SK-N-SH treated with all-trans-retinoic acid at 6 μM for 48 hours (cell line): ENCODE data around the gene BIRC5.
"Not testable (repeated sequence)": the region's sequence is repeated elsewhere in the genome, so short reads cannot be mapped to it uniquely, and the experiment has no call there.

ENCODE experiments used
- ATAC-seq: fragments of 200-7000 bp; cut with Tn5 transposase; 3 replicates; pipeline ENCODE4 v1.9.1; 2020; ENCODE audit warnings: mild to moderate bottlenecking, moderate library complexity
- ARNTL ChIP-seq: fragments of 450-650 bp; formaldehyde crosslinking; IDR thresholded peaks from 2 replicates; pipeline ENCODE4 v1.5.0; 2020; ENCODE audit warnings: low read depth, mild to moderate bottlenecking, moderate library complexity, borderline replicate concordance
- BACH2 ChIP-seq: fragments of 250-450 bp; sonication (Bioruptor Pico); IDR thresholded peaks from 2 replicates; pipeline ENCODE4 v1.9.0; 2021; ENCODE audit warnings: mild to moderate bottlenecking, borderline replicate concordance
- CSDC2 ChIP-seq: fragments of 250-450 bp; sonication (Bioruptor Pico); IDR thresholded peaks from 2 replicates; pipeline ENCODE4 v1.5.0; 2020; ENCODE audit warnings: mild to moderate bottlenecking, moderate library complexity
- ESRRG ChIP-seq: fragments of 250-450 bp; sonication (Bioruptor Pico); IDR thresholded peaks from 2 replicates; pipeline ENCODE4 v1.6.1; 2021; ENCODE audit warnings: mild to moderate bottlenecking
- GLIS3 ChIP-seq: fragments of 250-450 bp; sonication (Bioruptor Pico); IDR thresholded peaks from 2 replicates; pipeline ENCODE4 v1.5.0; 2020; ENCODE audit warnings: mild to moderate bottlenecking, moderate library complexity
- PPARA ChIP-seq: fragments of 250-450 bp; sonication (Bioruptor Pico); IDR thresholded peaks from 2 replicates; pipeline ENCODE4 v1.5.0; 2020; ENCODE audit warnings: mild to moderate bottlenecking, borderline replicate concordance
- RARB ChIP-seq: fragments of 250-450 bp; sonication (Bioruptor Pico); IDR thresholded peaks from 2 replicates; pipeline ENCODE4 v1.8.0; 2021; ENCODE audit warnings: mild to moderate bottlenecking, moderate library complexity
- SNAI2 ChIP-seq: fragments of 250-450 bp; sonication (Bioruptor Pico); IDR thresholded peaks from 2 replicates; pipeline ENCODE4 v1.5.0; 2020; ENCODE audit warnings: mild to moderate bottlenecking, moderate library complexity
- TCF4 ChIP-seq: fragments of 250-450 bp; sonication (Bioruptor Pico); IDR thresholded peaks from 2 replicates; pipeline ENCODE4 v1.8.0; 2021; ENCODE audit warnings: mild to moderate bottlenecking, moderate library complexity, borderline replicate concordance
- ZC3H10 ChIP-seq: fragments of 250-450 bp; sonication (Bioruptor Pico); IDR thresholded peaks from 2 replicates; pipeline ENCODE4 v1.5.1; 2021; ENCODE audit warnings: mild to moderate bottlenecking, moderate library complexity
- ZNF565 ChIP-seq: fragments of 450-650 bp; formaldehyde crosslinking; conservative IDR thresholded peaks from 2 replicates; pipeline ENCODE4 v1.5.0; 2020; ENCODE audit warnings: low read depth, mild to moderate bottlenecking, moderate library complexity
- ZNF70 ChIP-seq: fragments of 450-650 bp; formaldehyde crosslinking; IDR thresholded peaks from 2 replicates; pipeline ENCODE4 v1.5.0; 2020; ENCODE audit warnings: mild to moderate bottlenecking, moderate library complexity
- TF ChIP-seq, protein P1 (sequence below): fragments of 250-450 bp; sonication (Bioruptor Pico); IDR thresholded peaks from 2 replicates; pipeline ENCODE4 v1.8.0; 2021; ENCODE audit warnings: low read depth, mild to moderate bottlenecking, moderate library complexity, borderline replicate concordance
- TF ChIP-seq, protein P2 (sequence below): fragments of 250-450 bp; sonication (Bioruptor Pico); IDR thresholded peaks from 2 replicates; pipeline ENCODE4 v1.8.0; 2020; ENCODE audit warnings: mild to moderate bottlenecking, moderate library complexity, borderline replicate concordance
- TF ChIP-seq, protein P3 (sequence below): fragments of 250-450 bp; sonication (Bioruptor Pico); IDR thresholded peaks from 2 replicates; pipeline ENCODE4 v1.5.1; 2021; ENCODE audit warnings: mild to moderate bottlenecking, moderate library complexity

Gene BIRC5

DNA sequence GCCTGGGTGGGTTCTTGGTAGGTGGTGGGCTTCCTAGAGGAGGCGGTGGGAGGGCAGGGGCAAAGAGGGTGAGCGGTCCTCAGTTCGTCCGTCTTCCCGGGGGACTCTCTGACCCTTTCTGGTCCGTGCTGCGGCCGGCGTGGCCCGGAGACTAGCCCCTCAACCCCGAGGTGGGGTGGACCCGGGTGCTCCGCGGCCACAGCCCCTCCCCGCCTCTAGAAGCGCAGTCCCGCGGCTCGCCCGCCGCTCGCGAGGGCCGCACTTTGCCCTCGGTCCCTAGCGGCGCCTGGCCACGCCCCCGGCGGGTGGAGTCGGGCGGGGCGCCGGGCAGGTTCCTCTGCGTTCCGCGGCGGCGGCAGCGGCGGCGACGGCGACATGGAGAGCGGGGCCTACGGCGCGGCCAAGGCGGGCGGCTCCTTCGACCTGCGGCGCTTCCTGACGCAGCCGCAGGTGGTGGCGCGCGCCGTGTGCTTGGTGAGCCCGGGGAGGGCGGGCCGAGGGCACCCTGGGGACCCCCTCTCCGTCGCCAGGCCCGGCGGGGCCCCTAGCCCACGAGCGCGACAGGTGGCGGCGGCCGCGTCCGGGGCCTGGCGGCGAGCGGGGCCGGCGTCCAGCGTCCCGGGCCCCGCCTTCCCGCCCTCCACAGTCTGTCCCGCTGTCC, 45.7 kb upstream of the BIRC5 start, which contains the start of gene SYNGR2:
TSS of gene SYNGR2 (plus strand) at position 340 of the 661 bp plus-strand sequence. CDS start at position 376, 36 bp downstream.
- peak; percentile 71 for ATAC-seq
- TF ChIP-seq, protein P1, sequence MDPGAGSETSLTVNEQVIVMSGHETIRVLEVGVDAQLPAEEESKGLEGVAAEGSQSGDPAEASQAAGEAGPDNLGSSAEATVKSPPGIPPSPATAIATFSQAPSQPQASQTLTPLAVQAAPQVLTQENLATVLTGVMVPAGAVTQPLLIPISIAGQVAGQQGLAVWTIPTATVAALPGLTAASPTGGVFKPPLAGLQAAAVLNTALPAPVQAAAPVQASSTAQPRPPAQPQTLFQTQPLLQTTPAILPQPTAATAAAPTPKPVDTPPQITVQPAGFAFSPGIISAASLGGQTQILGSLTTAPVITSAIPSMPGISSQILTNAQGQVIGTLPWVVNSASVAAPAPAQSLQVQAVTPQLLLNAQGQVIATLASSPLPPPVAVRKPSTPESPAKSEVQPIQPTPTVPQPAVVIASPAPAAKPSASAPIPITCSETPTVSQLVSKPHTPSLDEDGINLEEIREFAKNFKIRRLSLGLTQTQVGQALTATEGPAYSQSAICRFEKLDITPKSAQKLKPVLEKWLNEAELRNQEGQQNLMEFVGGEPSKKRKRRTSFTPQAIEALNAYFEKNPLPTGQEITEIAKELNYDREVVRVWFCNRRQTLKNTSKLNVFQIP (CRISPR knock-in tag): no peak
- TF ChIP-seq, protein P2, sequence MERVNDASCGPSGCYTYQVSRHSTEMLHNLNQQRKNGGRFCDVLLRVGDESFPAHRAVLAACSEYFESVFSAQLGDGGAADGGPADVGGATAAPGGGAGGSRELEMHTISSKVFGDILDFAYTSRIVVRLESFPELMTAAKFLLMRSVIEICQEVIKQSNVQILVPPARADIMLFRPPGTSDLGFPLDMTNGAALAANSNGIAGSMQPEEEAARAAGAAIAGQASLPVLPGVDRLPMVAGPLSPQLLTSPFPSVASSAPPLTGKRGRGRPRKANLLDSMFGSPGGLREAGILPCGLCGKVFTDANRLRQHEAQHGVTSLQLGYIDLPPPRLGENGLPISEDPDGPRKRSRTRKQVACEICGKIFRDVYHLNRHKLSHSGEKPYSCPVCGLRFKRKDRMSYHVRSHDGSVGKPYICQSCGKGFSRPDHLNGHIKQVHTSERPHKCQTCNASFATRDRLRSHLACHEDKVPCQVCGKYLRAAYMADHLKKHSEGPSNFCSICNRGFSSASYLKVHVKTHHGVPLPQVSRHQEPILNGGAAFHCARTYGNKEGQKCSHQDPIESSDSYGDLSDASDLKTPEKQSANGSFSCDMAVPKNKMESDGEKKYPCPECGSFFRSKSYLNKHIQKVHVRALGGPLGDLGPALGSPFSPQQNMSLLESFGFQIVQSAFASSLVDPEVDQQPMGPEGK (CRISPR knock-in tag): peak; percentile 22; the same call in 1 of the 2 replicates
- TF ChIP-seq BACH2 (CRISPR knock-in tag) (no peak), SNAI2 (CRISPR knock-in tag) (peak; percentile 63; the same call in 1 of the 2 replicates)

DNA sequence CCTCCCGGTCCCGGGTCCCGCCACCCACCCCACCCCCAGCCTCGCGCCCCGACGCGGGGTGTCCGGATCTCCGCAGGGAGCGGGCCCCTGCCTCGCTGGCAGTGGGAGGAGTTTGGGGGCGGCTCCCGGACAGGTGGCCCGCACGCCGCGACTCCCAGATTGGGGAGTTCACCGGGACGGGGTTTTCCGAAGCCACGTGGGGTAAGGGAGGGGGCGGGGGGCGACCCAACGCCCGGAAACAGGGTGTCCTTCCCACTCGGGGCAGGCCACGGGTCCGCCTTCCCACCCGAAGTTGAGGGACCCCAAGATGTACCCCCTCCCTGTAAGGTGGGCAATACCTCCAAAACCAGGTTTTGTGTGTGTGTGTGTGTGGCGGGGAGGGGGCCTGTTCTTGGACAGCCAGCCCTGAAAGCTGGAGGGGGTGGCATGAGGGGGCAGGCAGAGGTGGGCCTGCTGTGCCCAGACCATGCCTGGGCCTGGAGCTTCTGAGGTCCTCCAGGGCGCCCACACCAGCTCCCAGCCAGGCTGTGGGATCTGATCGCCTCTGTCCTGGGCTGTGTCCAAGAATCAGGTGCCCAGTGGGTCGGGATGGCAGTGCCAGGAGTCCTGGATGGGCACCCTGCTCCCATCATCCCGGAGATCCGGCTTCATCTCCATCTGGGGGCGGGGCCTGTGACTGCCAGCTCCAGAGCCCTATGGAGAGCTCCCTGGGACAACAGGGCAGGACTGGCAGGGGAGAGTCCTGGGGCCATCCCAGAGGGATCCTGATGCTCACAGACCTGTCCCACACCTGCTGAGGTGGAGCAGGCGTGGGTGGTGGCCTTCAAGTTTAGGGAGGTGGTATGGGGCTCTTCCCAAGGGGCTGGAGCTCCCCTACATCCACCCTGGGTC, 44.9 kb upstream of the BIRC5 start:
- no peak for TF ChIP-seq ZNF565 (CRISPR knock-in tag)
- TF ChIP-seq, protein P2 (CRISPR knock-in tag): no peak
- TF ChIP-seq PPARA (CRISPR knock-in tag): no peak
- TF ChIP-seq TCF4 (CRISPR knock-in tag): no peak
- TF ChIP-seq CSDC2 (CRISPR knock-in tag): no peak
- no peak for TF ChIP-seq ESRRG
- TF ChIP-seq, all 23 proteins: peak for 0
- ATAC-seq: peak; percentile 90

DNA sequence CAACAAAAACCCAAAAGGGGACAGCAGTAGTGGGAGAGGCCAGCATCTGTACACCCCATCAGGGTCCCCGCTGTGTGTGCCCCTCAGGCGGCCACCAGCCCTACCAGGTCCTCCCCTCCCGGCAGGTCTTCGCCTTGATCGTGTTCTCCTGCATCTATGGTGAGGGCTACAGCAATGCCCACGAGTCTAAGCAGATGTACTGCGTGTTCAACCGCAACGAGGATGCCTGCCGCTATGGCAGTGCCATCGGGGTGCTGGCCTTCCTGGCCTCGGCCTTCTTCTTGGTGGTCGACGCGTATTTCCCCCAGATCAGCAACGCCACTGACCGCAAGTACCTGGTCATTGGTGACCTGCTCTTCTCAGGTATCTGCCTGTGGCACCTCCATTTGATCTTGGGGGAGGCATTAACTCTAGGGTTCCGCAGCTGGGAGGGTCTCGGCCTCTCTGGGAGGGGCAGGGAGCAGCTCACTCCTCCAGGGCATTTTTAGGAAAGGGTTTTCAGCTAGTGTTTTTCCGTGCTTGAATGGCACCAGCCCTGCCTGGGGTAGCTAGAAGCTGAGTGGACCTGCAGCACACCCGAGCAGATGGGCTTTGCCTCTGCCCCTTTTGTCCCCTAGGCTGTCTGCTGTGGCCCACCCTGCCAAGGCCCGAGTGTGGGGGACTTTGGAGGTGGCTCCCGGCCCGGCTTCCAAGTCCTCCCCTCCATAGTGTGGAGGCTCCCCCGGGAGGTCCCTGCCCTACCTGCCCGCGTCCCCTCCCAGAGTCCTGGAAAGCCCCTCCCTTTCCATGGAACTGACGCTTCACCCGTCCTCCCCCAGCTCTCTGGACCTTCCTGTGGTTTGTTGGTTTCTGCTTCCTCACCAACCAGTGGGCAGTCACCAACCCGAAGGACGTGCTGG, 43.1 kb upstream of the BIRC5 start:
- TF ChIP-seq, protein P3, sequence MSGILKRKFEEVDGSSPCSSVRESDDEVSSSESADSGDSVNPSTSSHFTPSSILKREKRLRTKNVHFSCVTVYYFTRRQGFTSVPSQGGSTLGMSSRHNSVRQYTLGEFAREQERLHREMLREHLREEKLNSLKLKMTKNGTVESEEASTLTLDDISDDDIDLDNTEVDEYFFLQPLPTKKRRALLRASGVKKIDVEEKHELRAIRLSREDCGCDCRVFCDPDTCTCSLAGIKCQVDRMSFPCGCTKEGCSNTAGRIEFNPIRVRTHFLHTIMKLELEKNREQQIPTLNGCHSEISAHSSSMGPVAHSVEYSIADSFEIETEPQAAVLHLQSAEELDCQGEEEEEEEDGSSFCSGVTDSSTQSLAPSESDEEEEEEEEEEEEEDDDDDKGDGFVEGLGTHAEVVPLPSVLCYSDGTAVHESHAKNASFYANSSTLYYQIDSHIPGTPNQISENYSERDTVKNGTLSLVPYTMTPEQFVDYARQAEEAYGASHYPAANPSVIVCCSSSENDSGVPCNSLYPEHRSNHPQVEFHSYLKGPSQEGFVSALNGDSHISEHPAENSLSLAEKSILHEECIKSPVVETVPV (CRISPR knock-in tag): no peak
- ATAC-seq: no peak

DNA sequence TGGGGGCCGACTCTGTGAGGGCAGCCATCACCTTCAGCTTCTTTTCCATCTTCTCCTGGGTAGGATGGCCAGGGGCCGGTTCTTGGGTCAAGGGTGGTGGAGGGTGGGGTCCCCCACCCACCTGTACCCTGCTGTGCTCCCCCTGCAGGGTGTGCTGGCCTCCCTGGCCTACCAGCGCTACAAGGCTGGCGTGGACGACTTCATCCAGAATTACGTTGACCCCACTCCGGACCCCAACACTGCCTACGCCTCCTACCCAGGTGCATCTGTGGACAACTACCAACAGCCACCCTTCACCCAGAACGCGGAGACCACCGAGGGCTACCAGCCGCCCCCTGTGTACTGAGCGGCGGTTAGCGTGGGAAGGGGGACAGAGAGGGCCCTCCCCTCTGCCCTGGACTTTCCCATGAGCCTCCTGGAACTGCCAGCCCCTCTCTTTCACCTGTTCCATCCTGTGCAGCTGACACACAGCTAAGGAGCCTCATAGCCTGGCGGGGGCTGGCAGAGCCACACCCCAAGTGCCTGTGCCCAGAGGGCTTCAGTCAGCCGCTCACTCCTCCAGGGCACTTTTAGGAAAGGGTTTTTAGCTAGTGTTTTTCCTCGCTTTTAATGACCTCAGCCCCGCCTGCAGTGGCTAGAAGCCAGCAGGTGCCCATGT, 42.3 kb upstream of the BIRC5 start:
- ATAC-seq: not testable (repeated sequence)

DNA sequence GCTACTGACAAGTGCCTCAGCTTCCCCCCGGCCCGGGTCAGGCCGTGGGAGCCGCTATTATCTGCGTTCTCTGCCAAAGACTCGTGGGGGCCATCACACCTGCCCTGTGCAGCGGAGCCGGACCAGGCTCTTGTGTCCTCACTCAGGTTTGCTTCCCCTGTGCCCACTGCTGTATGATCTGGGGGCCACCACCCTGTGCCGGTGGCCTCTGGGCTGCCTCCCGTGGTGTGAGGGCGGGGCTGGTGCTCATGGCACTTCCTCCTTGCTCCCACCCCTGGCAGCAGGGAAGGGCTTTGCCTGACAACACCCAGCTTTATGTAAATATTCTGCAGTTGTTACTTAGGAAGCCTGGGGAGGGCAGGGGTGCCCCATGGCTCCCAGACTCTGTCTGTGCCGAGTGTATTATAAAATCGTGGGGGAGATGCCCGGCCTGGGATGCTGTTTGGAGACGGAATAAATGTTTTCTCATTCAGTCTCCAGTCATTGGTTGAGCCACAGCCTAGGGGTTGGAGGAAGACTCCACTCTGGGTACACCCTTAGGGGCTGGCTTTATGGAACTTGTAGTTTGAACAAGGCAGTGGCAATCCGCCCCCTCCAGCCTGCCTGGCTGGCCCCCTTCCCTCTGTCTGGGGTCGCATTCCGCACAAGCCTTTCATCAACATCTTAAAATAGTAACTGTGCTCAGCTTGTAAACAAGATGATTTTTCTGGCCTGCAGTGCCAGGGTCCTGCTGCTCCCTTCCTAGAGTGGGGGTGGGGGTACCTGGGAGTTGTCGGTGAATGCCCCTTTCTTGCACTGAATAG, 41.6 kb upstream of the BIRC5 start:
- no peak; the same call in 2 of the 3 replicates for ATAC-seq
- no peak for TF ChIP-seq GLIS3 (CRISPR knock-in tag)
- no peak for TF ChIP-seq ZC3H10 (CRISPR knock-in tag)
- TF ChIP-seq, protein P1 (CRISPR knock-in tag): no peak
- no peak for TF ChIP-seq SNAI2 (CRISPR knock-in tag)
- TF ChIP-seq ZNF565 (CRISPR knock-in tag): no peak
- TF ChIP-seq ZNF70: no peak
- TF ChIP-seq ARNTL (CRISPR knock-in tag): no peak
- no peak for TF ChIP-seq RARB (CRISPR knock-in tag)
- TF ChIP-seq, protein P3 (CRISPR knock-in tag): no peak
